AG09309 (cell line): Measurements from ENCODE around the gene SEMG2.

ENCODE experiments used
- DNase-seq: peaks from one replicate; pipeline ENCODE4 v3.0.0-alpha.2; 2010; ENCODE audit warnings: low read depth
- H3K4me3 ChIP-seq: 2 replicates; pipeline ENCODE4 v1.5.1; 2011; ENCODE audit warnings: mild to moderate bottlenecking, low read depth, low read length, moderate library complexity; ENCODE audit not compliant: control insufficient read depth
- TF ChIP-seq, protein P1 (sequence below): IDR thresholded peaks from 2 replicates; pipeline ENCODE4 v1.5.1; 2011; ENCODE audit warnings: mild to moderate bottlenecking, low read depth, low read length, inconsistent platforms; ENCODE audit not compliant: insufficient read depth, control insufficient read depth; ENCODE audit errors: missing control alignments

SEMG2 gene

DNA sequence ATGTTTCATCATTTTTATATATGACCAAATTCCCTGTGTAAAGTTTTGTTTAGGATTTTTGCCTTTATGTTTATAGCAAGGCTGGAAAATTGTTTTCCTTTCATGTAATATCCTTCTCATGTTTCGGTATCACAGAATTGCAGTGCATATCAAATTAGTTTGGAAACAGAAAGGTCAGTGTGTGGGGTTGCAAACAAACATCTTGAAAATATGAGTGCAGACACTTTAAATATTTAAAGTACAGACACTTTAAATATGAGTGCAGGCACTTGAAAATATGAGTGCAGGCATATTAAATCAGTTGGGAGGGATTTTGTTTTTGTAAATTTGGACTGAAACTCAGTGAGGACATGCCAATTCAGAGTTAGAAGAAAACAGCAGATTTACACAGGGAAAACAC, 26.7 kb downstream of the SEMG2 start:
- DNase-seq = no peak

DNA sequence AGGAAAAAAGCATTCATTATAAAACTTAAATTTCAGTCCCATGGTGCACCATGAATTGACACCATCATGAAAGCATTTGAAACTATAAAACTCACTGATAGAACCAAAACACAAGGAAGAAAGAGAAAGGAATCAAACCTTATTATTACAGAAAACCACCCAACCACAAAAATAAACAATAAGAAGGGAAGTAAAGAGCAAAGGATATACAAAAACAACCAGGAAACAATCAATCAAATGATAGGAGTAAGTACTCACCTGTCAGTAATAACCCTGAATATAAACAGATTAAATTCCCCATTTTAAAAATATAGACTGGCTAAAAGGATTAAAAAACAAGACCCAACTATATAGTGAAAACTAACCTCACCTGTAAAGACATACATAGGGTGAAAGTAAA, 27.4 kb downstream of the SEMG2 start:
- no peak for DNase-seq
- no peak overlapping the region for H3K4me3 ChIP-seq
- TF ChIP-seq, protein P1, sequence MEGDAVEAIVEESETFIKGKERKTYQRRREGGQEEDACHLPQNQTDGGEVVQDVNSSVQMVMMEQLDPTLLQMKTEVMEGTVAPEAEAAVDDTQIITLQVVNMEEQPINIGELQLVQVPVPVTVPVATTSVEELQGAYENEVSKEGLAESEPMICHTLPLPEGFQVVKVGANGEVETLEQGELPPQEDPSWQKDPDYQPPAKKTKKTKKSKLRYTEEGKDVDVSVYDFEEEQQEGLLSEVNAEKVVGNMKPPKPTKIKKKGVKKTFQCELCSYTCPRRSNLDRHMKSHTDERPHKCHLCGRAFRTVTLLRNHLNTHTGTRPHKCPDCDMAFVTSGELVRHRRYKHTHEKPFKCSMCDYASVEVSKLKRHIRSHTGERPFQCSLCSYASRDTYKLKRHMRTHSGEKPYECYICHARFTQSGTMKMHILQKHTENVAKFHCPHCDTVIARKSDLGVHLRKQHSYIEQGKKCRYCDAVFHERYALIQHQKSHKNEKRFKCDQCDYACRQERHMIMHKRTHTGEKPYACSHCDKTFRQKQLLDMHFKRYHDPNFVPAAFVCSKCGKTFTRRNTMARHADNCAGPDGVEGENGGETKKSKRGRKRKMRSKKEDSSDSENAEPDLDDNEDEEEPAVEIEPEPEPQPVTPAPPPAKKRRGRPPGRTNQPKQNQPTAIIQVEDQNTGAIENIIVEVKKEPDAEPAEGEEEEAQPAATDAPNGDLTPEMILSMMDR = no peak

More for the DNA sequence above, 26.7 kb downstream of the SEMG2 start:
- no peak overlapping the region for H3K4me3 ChIP-seq
- TF ChIP-seq, protein P1 = no peak

DNA sequence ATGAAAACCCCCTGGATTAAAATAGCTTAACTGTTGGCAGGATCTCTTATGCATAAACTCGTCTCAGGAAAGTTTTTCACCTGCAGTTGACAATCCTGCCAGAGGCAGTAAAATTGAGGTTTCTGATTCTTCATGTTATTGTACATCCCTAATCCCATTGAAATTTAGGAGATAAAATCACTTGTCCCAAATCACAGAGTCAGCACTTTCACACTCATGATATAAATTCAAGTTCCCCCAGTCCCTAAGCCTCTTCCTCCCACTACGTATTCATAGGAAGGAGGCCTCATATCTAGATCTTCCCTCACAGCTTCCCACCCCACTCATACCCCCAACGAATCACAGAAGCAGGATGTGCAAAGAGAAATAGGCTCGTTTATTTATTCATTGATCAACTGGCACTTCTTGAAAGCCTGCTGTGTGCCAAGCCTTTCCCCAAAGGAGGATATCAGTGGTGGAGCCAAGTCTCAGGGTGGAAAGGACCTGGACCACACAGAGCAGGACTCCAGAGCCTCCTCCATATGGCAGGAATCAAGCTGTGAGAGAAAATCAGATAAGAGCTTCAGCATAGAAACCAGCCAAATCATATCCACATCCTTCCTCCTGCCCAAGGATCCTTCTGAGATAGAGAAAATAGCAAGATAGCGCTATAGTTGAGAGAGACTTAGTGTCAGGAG, 30.8 kb downstream of the SEMG2 start:
- DNase-seq = no peak
- H3K4me3 ChIP-seq = no peak overlapping the region
- TF ChIP-seq, protein P1 = no peak

DNA sequence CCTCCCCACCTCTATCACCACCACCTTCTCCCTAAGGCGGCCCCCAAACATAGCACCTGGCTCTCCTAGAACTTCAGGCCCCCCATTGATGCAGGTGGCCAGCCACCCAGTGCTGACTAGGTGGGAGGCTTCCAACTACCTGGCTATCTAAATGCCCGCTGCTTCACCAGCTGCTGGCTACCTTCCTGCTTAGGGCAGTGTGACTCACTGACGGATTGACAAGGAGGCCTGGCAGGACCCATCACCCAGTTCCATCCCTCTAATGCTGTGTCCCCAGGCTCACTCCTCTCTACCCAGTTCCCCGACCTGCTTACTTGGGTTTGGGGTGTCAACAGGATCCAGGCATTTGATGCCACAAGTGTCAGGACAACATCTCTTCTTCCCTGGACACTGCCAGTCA, 32.1 kb downstream of the SEMG2 start:
- no peak overlapping the region for H3K4me3 ChIP-seq
- TF ChIP-seq, protein P1 = no peak
- DNase-seq = no peak

DNA sequence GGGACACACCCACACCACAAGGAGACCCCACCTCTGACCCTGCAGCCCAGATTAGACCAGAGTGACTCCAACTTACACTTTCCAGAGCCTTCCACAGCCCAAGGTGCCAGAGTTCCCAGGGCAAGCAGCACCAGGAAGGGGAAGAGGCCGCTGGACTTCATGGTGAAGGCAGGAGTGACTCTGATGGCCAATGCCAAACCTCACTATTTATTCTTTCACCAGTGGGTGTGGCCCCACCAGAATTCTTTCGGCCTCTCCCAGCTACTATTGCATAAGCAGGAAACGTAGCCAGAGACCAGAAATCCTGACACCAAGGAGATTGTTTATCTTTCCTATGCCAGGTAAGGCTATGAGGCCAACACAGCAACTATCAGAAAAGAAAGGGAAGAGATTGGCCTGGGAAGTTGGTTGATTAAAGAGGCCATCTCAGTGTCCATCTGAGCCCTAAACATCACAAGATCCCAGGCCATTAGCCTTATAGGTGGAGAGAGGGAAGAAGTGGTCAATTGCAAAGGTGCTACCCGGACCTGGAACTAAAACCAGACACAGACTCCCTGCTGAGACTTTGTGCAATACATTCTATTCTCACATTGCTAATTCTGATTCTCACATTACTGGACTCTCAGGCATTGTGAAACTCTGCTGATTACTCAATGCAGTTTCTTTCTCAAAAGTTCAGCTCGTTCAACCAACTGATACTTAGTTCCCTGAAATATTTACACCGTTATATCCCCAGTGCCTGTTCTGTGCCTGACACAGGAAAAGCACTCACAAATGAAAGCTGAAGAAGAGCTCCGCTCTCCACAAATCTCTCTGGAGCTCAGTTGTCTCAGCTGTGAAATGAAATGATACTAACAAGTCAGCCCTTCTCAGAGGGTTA, 33.5 kb downstream of the SEMG2 start, which contains the start of gene SLPI:
Gene SLPI, minus strand, starts transcription at position 182 of the 880 bp plus-strand sequence. Its CDS starts 21 bp downstream, at position 161.
- TF ChIP-seq, protein P1 = no peak
- peak; percentile 25 for DNase-seq
- H3K4me3 ChIP-seq = no peak within 1 kb of the TSS

DNA sequence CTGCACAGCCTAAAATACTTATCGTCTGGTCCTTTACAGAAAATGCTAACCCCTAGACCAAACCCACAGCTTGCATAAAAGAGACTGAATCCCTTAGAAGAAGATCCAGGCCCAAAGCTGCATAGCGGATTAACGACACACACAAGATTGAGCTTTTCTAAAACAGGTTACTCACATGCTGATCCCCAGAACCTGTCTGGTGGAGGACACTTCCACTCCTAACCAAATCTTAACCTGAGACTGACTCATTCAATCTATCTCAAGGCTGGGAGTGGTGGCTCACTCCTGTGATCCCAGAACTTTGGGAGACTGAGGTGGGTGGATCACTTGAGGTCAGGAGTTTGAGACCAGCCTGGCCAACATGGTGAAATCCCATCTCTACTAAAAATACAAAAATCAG, 36.0 kb downstream of the SEMG2 start:
- no peak for DNase-seq
- TF ChIP-seq, protein P1 = no peak
- H3K4me3 ChIP-seq = no peak overlapping the region
